SK-N-SH treated with all-trans-retinoic acid at 6 μM for 48 hours (cell line): Measurements from ENCODE around the gene EXD3.
A peak's percentile ranks its signal among the peaks of the same experiment; 100 is the strongest.

Experiments
- ATAC-seq: fragments of 200-7000 bp; cut with Tn5 transposase; 3 replicates; pipeline ENCODE4 v1.9.1; 2020; ENCODE audit warnings: mild to moderate bottlenecking, moderate library complexity
- ARNTL ChIP-seq: fragments of 450-650 bp; formaldehyde crosslinking; IDR thresholded peaks from 2 replicates; pipeline ENCODE4 v1.5.0; 2020; ENCODE audit warnings: low read depth, mild to moderate bottlenecking, moderate library complexity, borderline replicate concordance
- CREB5 ChIP-seq: fragments of 250-450 bp; sonication (Bioruptor Pico); IDR thresholded peaks from 2 replicates; pipeline ENCODE4 v1.5.1; 2020; ENCODE audit warnings: low read depth, mild to moderate bottlenecking, moderate library complexity
- CSDC2 ChIP-seq: fragments of 250-450 bp; sonication (Bioruptor Pico); IDR thresholded peaks from 2 replicates; pipeline ENCODE4 v1.5.0; 2020; ENCODE audit warnings: mild to moderate bottlenecking, moderate library complexity
- CSRNP3 ChIP-seq: fragments of 250-450 bp; sonication (Bioruptor Pico); IDR thresholded peaks from 2 replicates; pipeline ENCODE4 v1.5.1; 2021; ENCODE audit warnings: mild to moderate bottlenecking, moderate library complexity
- GLIS3 ChIP-seq: fragments of 250-450 bp; sonication (Bioruptor Pico); IDR thresholded peaks from 2 replicates; pipeline ENCODE4 v1.5.0; 2020; ENCODE audit warnings: mild to moderate bottlenecking, moderate library complexity
- ISL1 ChIP-seq: fragments of 250-450 bp; sonication (Bioruptor Pico); IDR thresholded peaks from 2 replicates; pipeline ENCODE4 v2.1.2; 2022; ENCODE audit warnings: mild to moderate bottlenecking, moderate library complexity
- OSR1 ChIP-seq: fragments of 250-450 bp; sonication (Bioruptor Pico); IDR thresholded peaks from 2 replicates; pipeline ENCODE4 v1.8.0; 2022; ENCODE audit warnings: moderate library complexity, mild to moderate bottlenecking, inconsistent platforms
- PATZ1 ChIP-seq: fragments of 250-450 bp; sonication (Bioruptor Pico); IDR thresholded peaks from 2 replicates; pipeline ENCODE4 v1.8.0; 2020; ENCODE audit warnings: mild to moderate bottlenecking, moderate library complexity, borderline replicate concordance
- POU6F1 ChIP-seq: fragments of 250-450 bp; sonication (Bioruptor Pico); IDR thresholded peaks from 2 replicates; pipeline ENCODE4 v1.8.0; 2021; ENCODE audit warnings: low read depth, mild to moderate bottlenecking, moderate library complexity, borderline replicate concordance
- PPARA ChIP-seq: fragments of 250-450 bp; sonication (Bioruptor Pico); IDR thresholded peaks from 2 replicates; pipeline ENCODE4 v1.5.0; 2020; ENCODE audit warnings: mild to moderate bottlenecking, borderline replicate concordance
- RARB ChIP-seq: fragments of 250-450 bp; sonication (Bioruptor Pico); IDR thresholded peaks from 2 replicates; pipeline ENCODE4 v1.8.0; 2021; ENCODE audit warnings: mild to moderate bottlenecking, moderate library complexity
- SNAI2 ChIP-seq: fragments of 250-450 bp; sonication (Bioruptor Pico); IDR thresholded peaks from 2 replicates; pipeline ENCODE4 v1.5.0; 2020; ENCODE audit warnings: mild to moderate bottlenecking, moderate library complexity
- TCF4 ChIP-seq: fragments of 250-450 bp; sonication (Bioruptor Pico); IDR thresholded peaks from 2 replicates; pipeline ENCODE4 v1.8.0; 2021; ENCODE audit warnings: mild to moderate bottlenecking, moderate library complexity, borderline replicate concordance
- TOX ChIP-seq: fragments of 250-450 bp; sonication (Bioruptor Pico); IDR thresholded peaks from 2 replicates; pipeline ENCODE4 v1.8.0; 2021; ENCODE audit warnings: mild to moderate bottlenecking, moderate library complexity, borderline replicate concordance
- ZC3H10 ChIP-seq: fragments of 250-450 bp; sonication (Bioruptor Pico); IDR thresholded peaks from 2 replicates; pipeline ENCODE4 v1.5.1; 2021; ENCODE audit warnings: mild to moderate bottlenecking, moderate library complexity
- ZFP3 ChIP-seq: fragments of 250-450 bp; sonication (Bioruptor Pico); IDR thresholded peaks from 2 replicates; pipeline ENCODE4 v1.5.0; 2020; ENCODE audit warnings: mild to moderate bottlenecking, moderate library complexity
- ZFP30 ChIP-seq: fragments of 450-650 bp; formaldehyde crosslinking; IDR thresholded peaks from 2 replicates; pipeline ENCODE4 v1.5.0; 2022; ENCODE audit warnings: mild to moderate bottlenecking, moderate library complexity
- ZNF565 ChIP-seq: fragments of 450-650 bp; formaldehyde crosslinking; conservative IDR thresholded peaks from 2 replicates; pipeline ENCODE4 v1.5.0; 2020; ENCODE audit warnings: low read depth, mild to moderate bottlenecking, moderate library complexity
- ZNF70 ChIP-seq: fragments of 450-650 bp; formaldehyde crosslinking; IDR thresholded peaks from 2 replicates; pipeline ENCODE4 v1.5.0; 2020; ENCODE audit warnings: mild to moderate bottlenecking, moderate library complexity
- ZNF8 ChIP-seq: fragments of 450-650 bp; formaldehyde crosslinking; IDR thresholded peaks from 2 replicates; pipeline ENCODE4 v1.5.0; 2020; ENCODE audit warnings: mild to moderate bottlenecking, moderate library complexity

Gene EXD3

GRCh38 chr9:137441289-137441934 is 18.4 kb upstream of the EXD3 start, which contains the start of gene ENTPD8:
TSS of gene ENTPD8 (minus strand) at chr9:137441357. CDS start at chr9:137438285, 3,072 bp downstream.
- no peak for TF ChIP-seq CSRNP3 (CRISPR knock-in tag)
- TF ChIP-seq ISL1 (CRISPR knock-in tag) = no peak
- no peak for TF ChIP-seq ARNTL
- no peak for TF ChIP-seq TCF4
- no peak for TF ChIP-seq ZC3H10 (CRISPR knock-in tag)
- TF ChIP-seq GLIS3 (CRISPR knock-in tag) = no peak
- TF ChIP-seq TOX (CRISPR knock-in tag) = no peak
- no peak for TF ChIP-seq POU6F1 (CRISPR knock-in tag)
- no peak for TF ChIP-seq ZNF8 (CRISPR knock-in tag)
- TF ChIP-seq PATZ1 (CRISPR knock-in tag) = no peak
- no peak for TF ChIP-seq ZNF565 (CRISPR knock-in tag)
- no peak for TF ChIP-seq CSDC2 (CRISPR knock-in tag)
- ATAC-seq = peak; percentile 63

- TF ChIP-seq SNAI2 (CRISPR knock-in tag) (no peak), ZNF70 (no peak), CREB5 (CRISPR knock-in tag) (no peak), ZFP30 (no peak), TCF4 (no peak), POU6F1 (CRISPR knock-in tag) (no peak), ZNF565 (CRISPR knock-in tag) (no peak), PATZ1 (CRISPR knock-in tag) (no peak), GLIS3 (CRISPR knock-in tag) (no peak), ZFP3 (CRISPR knock-in tag) (no peak), RARB (CRISPR knock-in tag) (no peak), ZNF8 (CRISPR knock-in tag) (no peak), ISL1 (CRISPR knock-in tag) (no peak), OSR1 (CRISPR knock-in tag) (no peak), CSDC2 (CRISPR knock-in tag) (no peak), PPARA (CRISPR knock-in tag) (no peak)
- ATAC-seq = no peak
Observed at GRCh38 chr9:137439158-137439714, 16.3 kb upstream of the EXD3 start.
